ENCODE results near the gene BCL2L15. TPM values are rescaled to one million over a fixed set of nuclear protein-coding genes. Genes with fewer than 3 reads are reported as not detected.

The BCL2L15 gene
- total and polyA plus RNA-seq, 4 donors: 0.04 to 0.70 (median 0.11) TPM

DNA sequence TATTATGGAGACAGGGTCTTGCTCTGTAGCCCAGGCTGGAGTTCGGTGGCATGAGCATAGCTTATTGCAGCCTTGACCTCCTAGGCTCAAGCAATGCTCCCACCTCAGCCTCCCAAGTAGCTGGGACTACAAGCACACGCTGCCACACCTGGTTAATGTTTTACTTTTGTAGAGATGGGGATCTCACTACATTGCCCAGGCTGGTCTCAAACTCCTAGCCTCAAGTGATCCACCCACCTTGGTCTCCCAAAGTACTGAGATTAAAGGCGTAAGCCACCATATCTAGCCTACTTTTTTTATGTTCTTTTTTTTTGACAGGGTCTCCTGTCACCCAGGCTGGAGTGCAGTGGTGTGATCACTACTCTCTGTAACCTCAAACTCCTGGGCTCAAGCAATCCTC, 5.9 kb upstream of the BCL2L15 start:
- Histone ChIP-seq H3K27ac (ENCODE audit: low read depth in 1 of 2, low read length in 2 of 2) (no peak overlapping the region), H3K9ac (ENCODE audit: low read depth in 1 of 2, low read length in 2 of 2) (no peak overlapping the region), H3K9me3 (ENCODE audit: control insufficient read depth in 4 of 4, low read length in 3 of 4) (no peaks in the 10 kb centered on the region), H3K27me3 (ENCODE audit: control insufficient read depth in 4 of 4, insufficient read depth in 4 of 4, low read length in 3 of 4) (no peaks in the 10 kb centered on the region), H3K4me1 (ENCODE audit: control insufficient read depth in 4 of 4, insufficient read depth in 4 of 4, low read length in 3 of 4) (no peaks in the 10 kb centered on the region), H3K4me3 (ENCODE audit: low read depth in 1 of 3, low read length in 3 of 3) (no peak overlapping the region), H3K36me3 (ENCODE audit: control insufficient read depth in 4 of 4, insufficient read depth in 3 of 4, low read depth in 1 of 4, low read length in 3 of 4) (peaks cover 6 to 28% (median 21%) of the 10 kb centered on the region in 4 donors)
- TF ChIP-seq YY1 (IDR thresholded peaks at IDR 0.05) (no peak), EGR1 (IDR thresholded peaks at IDR 0.05; ENCODE audit: low read depth in 2 of 2) (no peak), TAF1 (conservative IDR thresholded peaks at IDR 0.05) (no peak), GABPA (IDR thresholded peaks at IDR 0.05 in 1 of 2, conservative IDR thresholded peaks at IDR 0.05 in 1 of 2) (no peak), FOXA2 (IDR thresholded peaks at IDR 0.05) (no peak), SP1 (IDR thresholded peaks at IDR 0.05) (no peak), FOXA1 (IDR thresholded peaks at IDR 0.05) (no peak), HNF4G (IDR thresholded peaks at IDR 0.05) (no peak), HNF4A (conservative IDR thresholded peaks at IDR 0.05) (no peak), RAD21 (IDR thresholded peaks at IDR 0.05) (no peak)
- TF ChIP-seq, protein P1, sequence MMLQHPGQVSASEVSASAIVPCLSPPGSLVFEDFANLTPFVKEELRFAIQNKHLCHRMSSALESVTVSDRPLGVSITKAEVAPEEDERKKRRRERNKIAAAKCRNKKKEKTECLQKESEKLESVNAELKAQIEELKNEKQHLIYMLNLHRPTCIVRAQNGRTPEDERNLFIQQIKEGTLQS (IDR thresholded peaks at IDR 0.05): no peak
- TF ChIP-seq, protein P2, sequence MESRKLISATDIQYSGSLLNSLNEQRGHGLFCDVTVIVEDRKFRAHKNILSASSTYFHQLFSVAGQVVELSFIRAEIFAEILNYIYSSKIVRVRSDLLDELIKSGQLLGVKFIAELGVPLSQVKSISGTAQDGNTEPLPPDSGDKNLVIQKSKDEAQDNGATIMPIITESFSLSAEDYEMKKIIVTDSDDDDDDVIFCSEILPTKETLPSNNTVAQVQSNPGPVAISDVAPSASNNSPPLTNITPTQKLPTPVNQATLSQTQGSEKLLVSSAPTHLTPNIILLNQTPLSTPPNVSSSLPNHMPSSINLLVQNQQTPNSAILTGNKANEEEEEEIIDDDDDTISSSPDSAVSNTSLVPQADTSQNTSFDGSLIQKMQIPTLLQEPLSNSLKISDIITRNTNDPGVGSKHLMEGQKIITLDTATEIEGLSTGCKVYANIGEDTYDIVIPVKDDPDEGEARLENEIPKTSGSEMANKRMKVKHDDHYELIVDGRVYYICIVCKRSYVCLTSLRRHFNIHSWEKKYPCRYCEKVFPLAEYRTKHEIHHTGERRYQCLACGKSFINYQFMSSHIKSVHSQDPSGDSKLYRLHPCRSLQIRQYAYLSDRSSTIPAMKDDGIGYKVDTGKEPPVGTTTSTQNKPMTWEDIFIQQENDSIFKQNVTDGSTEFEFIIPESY (IDR thresholded peaks at IDR 0.05): no peak
- TF ChIP-seq, protein P3, sequence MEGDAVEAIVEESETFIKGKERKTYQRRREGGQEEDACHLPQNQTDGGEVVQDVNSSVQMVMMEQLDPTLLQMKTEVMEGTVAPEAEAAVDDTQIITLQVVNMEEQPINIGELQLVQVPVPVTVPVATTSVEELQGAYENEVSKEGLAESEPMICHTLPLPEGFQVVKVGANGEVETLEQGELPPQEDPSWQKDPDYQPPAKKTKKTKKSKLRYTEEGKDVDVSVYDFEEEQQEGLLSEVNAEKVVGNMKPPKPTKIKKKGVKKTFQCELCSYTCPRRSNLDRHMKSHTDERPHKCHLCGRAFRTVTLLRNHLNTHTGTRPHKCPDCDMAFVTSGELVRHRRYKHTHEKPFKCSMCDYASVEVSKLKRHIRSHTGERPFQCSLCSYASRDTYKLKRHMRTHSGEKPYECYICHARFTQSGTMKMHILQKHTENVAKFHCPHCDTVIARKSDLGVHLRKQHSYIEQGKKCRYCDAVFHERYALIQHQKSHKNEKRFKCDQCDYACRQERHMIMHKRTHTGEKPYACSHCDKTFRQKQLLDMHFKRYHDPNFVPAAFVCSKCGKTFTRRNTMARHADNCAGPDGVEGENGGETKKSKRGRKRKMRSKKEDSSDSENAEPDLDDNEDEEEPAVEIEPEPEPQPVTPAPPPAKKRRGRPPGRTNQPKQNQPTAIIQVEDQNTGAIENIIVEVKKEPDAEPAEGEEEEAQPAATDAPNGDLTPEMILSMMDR (IDR thresholded peaks at IDR 0.05; ENCODE audit: low read depth, low read length, missing input control): no peak
- TF ChIP-seq, protein P4, sequence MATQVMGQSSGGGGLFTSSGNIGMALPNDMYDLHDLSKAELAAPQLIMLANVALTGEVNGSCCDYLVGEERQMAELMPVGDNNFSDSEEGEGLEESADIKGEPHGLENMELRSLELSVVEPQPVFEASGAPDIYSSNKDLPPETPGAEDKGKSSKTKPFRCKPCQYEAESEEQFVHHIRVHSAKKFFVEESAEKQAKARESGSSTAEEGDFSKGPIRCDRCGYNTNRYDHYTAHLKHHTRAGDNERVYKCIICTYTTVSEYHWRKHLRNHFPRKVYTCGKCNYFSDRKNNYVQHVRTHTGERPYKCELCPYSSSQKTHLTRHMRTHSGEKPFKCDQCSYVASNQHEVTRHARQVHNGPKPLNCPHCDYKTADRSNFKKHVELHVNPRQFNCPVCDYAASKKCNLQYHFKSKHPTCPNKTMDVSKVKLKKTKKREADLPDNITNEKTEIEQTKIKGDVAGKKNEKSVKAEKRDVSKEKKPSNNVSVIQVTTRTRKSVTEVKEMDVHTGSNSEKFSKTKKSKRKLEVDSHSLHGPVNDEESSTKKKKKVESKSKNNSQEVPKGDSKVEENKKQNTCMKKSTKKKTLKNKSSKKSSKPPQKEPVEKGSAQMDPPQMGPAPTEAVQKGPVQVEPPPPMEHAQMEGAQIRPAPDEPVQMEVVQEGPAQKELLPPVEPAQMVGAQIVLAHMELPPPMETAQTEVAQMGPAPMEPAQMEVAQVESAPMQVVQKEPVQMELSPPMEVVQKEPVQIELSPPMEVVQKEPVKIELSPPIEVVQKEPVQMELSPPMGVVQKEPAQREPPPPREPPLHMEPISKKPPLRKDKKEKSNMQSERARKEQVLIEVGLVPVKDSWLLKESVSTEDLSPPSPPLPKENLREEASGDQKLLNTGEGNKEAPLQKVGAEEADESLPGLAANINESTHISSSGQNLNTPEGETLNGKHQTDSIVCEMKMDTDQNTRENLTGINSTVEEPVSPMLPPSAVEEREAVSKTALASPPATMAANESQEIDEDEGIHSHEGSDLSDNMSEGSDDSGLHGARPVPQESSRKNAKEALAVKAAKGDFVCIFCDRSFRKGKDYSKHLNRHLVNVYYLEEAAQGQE (IDR thresholded peaks at IDR 0.05): no peak
- WGBS: 94% methylated on average over 3 of the region's 3 CpGs
- no peak for DNase-seq (ENCODE audit: low spot score)

DNA sequence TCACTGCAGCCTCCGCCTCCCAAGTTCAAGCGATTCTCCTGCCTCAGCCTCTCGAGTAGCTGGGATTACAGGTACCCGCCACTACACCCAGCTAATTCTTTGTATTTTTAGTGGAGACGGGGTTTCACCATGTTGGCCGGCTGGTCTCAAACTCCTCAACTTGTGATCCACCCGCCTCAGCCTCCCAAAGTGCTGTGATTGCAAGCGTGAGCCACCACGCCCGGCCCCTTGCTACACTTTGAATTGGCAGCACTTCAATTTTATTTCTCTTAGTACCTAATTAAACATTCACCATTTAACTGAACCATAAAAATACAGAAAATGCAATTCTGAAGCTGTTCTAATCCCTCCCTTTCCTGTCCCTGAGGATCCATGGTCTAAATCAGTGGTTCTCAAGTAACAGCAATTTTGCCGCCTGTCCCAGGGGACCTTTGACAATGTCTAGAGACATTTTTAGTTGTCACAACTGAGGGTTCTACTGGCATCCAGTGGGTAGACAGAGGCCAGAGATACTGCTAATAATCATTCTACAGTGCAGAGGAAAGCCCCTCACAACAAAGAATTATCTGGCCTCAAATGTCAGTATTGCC, 4.3 kb upstream of the BCL2L15 start:
- H3K36me3 ChIP-seq (ENCODE audit: control insufficient read depth in 4 of 4, insufficient read depth in 3 of 4, low read depth in 1 of 4, low read length in 3 of 4): peaks cover 3 to 20% (median 12%) of the 10 kb centered on the region in 4 donors
- H3K27ac ChIP-seq (ENCODE audit: low read depth in 1 of 2, low read length in 2 of 2): no peak overlapping the region
- 92% methylated on average over 11 of the region's 11 CpGs for WGBS
- H3K4me1 ChIP-seq (ENCODE audit: control insufficient read depth in 4 of 4, insufficient read depth in 4 of 4, low read length in 3 of 4): no peaks in the 10 kb centered on the region
- H3K4me3 ChIP-seq (ENCODE audit: low read depth in 1 of 3, low read length in 3 of 3): no peak overlapping the region
- TF ChIP-seq SP1 (IDR thresholded peaks at IDR 0.05): no peak
- TF ChIP-seq FOXA1 (IDR thresholded peaks at IDR 0.05): no peak
- TF ChIP-seq, protein P5, sequence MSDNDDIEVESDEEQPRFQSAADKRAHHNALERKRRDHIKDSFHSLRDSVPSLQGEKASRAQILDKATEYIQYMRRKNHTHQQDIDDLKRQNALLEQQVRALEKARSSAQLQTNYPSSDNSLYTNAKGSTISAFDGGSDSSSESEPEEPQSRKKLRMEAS (IDR thresholded peaks at IDR 0.05): no peak
- no peak for TF ChIP-seq FOXA2 (IDR thresholded peaks at IDR 0.05)
- no peak for TF ChIP-seq EGR1 (IDR thresholded peaks at IDR 0.05; ENCODE audit: low read depth in 2 of 2)
- no peak for TF ChIP-seq JUND (IDR thresholded peaks at IDR 0.05)
- no peaks in the 10 kb centered on the region for H3K27me3 ChIP-seq (ENCODE audit: control insufficient read depth in 4 of 4, insufficient read depth in 4 of 4, low read length in 3 of 4)
- no peaks in the 10 kb centered on the region for H3K9me3 ChIP-seq (ENCODE audit: control insufficient read depth in 4 of 4, low read length in 3 of 4)
- no peak for DNase-seq (ENCODE audit: low spot score)
- no peak overlapping the region for H3K9ac ChIP-seq (ENCODE audit: low read depth in 1 of 2, low read length in 2 of 2)

All from liver (tissue), 9 donors.